ENCODE data around the gene SGMS1. TPM values are rescaled to one million over a fixed set of nuclear protein-coding genes. Genes with fewer than 3 reads are reported as not detected.
A peak's percentile ranks its signal among the peaks of the same experiment; 100 is the strongest.

Gene SGMS1
- total and polyA plus RNA-seq, 4 donors, result 15.8 to 142 (median 41.3) TPM

DNA sequence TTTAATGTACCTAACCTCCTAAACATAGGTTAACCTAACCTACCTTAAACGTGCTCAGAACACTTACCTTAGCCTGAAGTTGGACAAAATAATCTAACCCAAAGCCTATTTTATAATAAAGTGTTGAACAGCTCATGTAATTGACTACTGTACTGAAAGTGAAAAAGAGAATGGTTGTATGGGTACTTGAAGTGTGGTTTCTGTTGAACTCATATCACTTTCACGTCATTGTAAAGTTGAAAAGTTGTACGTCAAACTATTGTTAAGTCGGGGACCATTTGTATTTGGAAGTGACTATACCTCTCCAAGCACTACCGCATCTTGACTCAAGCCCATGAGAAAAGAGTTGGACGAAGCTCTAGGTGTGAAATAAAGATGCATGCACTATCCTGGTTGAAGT lies 334.6 kb downstream of the SGMS1 start:
- no peak overlapping the region for H3K9ac ChIP-seq (ENCODE audit: insufficient read depth in 1 of 2, low read length in 2 of 2)
- no peak overlapping the region for H3K4me3 ChIP-seq
- H3K9me3 ChIP-seq (ENCODE audit: control insufficient read depth in 4 of 4, insufficient read depth in 3 of 4, low read length in 3 of 4), result no peaks in the 10 kb centered on the region
- H3K27ac ChIP-seq (ENCODE audit: low read depth in 1 of 2, low read length in 1 of 2), result no peak overlapping the region
- ATAC-seq (ENCODE audit: insufficient read depth, low FRiP score) (no peak), DNase-seq (no peak)
- 90 to 92% methylated on average over 6 of the region's 6 CpGs for WGBS, 2 donors
- TF ChIP-seq, protein P1, sequence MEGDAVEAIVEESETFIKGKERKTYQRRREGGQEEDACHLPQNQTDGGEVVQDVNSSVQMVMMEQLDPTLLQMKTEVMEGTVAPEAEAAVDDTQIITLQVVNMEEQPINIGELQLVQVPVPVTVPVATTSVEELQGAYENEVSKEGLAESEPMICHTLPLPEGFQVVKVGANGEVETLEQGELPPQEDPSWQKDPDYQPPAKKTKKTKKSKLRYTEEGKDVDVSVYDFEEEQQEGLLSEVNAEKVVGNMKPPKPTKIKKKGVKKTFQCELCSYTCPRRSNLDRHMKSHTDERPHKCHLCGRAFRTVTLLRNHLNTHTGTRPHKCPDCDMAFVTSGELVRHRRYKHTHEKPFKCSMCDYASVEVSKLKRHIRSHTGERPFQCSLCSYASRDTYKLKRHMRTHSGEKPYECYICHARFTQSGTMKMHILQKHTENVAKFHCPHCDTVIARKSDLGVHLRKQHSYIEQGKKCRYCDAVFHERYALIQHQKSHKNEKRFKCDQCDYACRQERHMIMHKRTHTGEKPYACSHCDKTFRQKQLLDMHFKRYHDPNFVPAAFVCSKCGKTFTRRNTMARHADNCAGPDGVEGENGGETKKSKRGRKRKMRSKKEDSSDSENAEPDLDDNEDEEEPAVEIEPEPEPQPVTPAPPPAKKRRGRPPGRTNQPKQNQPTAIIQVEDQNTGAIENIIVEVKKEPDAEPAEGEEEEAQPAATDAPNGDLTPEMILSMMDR (IDR thresholded peaks at IDR 0.05; ENCODE audit: control extremely low read depth, extremely low read depth), result no peak
- H3K4me1 ChIP-seq (ENCODE audit: control insufficient read depth in 5 of 5, insufficient read depth in 5 of 5, low read length in 5 of 5), result peaks cover 0 to 27% (median 12%) of the 10 kb centered on the region in 5 donors
- H3K27me3 ChIP-seq (ENCODE audit: control insufficient read depth in 3 of 3, insufficient read depth in 3 of 3, low read length in 2 of 3), result no peaks in the 10 kb centered on the region
- no peaks in the 10 kb centered on the region for H3K36me3 ChIP-seq (ENCODE audit: control insufficient read depth in 4 of 4, insufficient read depth in 4 of 4, low read length in 4 of 4)

DNA sequence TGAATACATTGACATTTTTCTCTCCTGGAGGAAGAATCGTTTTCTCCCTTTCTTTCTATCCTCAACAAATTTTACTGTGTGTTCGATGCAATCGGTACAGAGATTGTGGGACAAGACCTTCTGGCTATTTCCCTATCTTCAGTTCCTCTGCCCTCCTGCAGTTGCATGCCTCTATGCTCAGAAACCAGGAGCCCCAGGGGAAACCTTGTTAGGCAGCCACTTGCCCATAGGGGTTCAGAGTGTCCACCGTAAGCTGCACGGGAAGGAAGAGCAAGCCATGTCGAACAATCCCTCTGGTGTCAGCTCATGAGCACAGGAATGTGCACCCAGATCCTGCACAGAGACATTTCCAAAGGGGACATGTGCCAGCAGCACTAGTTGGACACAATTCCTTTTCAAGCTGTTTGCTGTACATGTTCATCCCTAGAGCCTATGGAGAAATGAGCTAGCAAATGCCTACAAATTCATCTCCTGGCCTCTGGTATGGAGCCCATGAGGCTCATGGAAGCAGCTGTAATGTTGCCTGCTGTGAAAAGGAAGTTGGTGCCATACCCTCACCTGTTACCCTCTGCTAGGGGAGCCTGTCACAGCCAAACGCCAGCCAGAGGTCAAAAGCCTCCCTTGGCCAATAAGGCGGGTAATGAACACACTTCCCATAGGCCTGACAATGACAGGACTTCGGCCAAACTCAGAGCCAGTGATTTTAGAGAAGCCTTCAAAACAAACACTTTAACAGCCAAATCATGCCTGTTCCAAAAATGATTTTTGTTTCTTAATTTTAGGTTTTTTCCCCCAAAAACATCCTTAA lies 336.6 kb downstream of the SGMS1 start:
- H3K4me1 ChIP-seq (ENCODE audit: control insufficient read depth in 5 of 5, insufficient read depth in 5 of 5, low read length in 5 of 5), result peaks cover 0 to 27% (median 12%) of the 10 kb centered on the region in 5 donors
- no peaks in the 10 kb centered on the region for H3K9me3 ChIP-seq (ENCODE audit: control insufficient read depth in 4 of 4, insufficient read depth in 3 of 4, low read length in 3 of 4)
- H3K27ac ChIP-seq (ENCODE audit: low read depth in 1 of 2, low read length in 1 of 2), result no peak overlapping the region
- TF ChIP-seq, protein P1 (IDR thresholded peaks at IDR 0.05; ENCODE audit: control extremely low read depth, extremely low read depth), result no peak
- 70 to 88% methylated on average over 9 of the region's 9 CpGs for WGBS, 2 donors
- no peak overlapping the region for H3K4me3 ChIP-seq
- H3K36me3 ChIP-seq (ENCODE audit: control insufficient read depth in 4 of 4, insufficient read depth in 4 of 4, low read length in 4 of 4), result no peaks in the 10 kb centered on the region
- no peak for ATAC-seq (ENCODE audit: insufficient read depth, low FRiP score)
- DNase-seq, result peak; percentile 31 to 65 (median 48)
- no peaks in the 10 kb centered on the region for H3K27me3 ChIP-seq (ENCODE audit: control insufficient read depth in 3 of 3, insufficient read depth in 3 of 3, low read length in 2 of 3)
- no peak overlapping the region for H3K9ac ChIP-seq (ENCODE audit: insufficient read depth in 1 of 2, low read length in 2 of 2)

DNA sequence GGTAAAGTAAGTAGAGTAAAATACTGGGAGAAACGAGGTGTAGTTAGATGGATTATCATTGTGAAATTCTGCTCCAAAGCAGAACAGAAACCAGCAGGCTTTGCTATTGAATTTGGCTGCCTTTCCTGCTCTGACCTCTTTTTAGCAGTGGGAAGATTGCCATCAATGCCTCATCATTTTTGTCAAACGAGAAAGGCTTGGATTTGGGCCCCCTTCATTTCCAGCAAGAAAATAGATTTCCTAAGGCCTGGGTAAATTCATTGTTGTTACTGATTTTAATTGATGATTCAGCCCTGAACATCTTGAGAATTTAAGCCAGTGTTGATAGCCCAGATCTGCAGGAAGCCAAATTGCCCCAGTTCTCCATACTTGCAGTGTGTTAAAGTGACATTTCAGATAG lies 337.2 kb downstream of the SGMS1 start:
- Histone ChIP-seq H3K36me3 (ENCODE audit: control insufficient read depth in 4 of 4, insufficient read depth in 4 of 4, low read length in 4 of 4) (no peaks in the 10 kb centered on the region), H3K27ac (ENCODE audit: low read depth in 1 of 2, low read length in 1 of 2) (no peak overlapping the region), H3K4me3 (no peak overlapping the region), H3K27me3 (ENCODE audit: control insufficient read depth in 3 of 3, insufficient read depth in 3 of 3, low read length in 2 of 3) (no peaks in the 10 kb centered on the region), H3K9me3 (ENCODE audit: control insufficient read depth in 4 of 4, insufficient read depth in 3 of 4, low read length in 3 of 4) (no peaks in the 10 kb centered on the region), H3K9ac (ENCODE audit: insufficient read depth in 1 of 2, low read length in 2 of 2) (no peak overlapping the region), H3K4me1 (ENCODE audit: control insufficient read depth in 5 of 5, insufficient read depth in 5 of 5, low read length in 5 of 5) (peaks cover 0 to 27% (median 12%) of the 10 kb centered on the region in 5 donors)
- TF ChIP-seq, protein P1 (IDR thresholded peaks at IDR 0.05; ENCODE audit: control extremely low read depth, extremely low read depth), result no peak
- ATAC-seq (ENCODE audit: insufficient read depth, low FRiP score) (no peak), DNase-seq (peak; percentile 74 to 97 (median 94))
- WGBS, 2 donors, result 25 to 55% methylated on average over 2 of the region's 2 CpGs

Measured in lung (tissue), 12 donors.